Astrocyte (in vitro differentiated cells and primary cell): ENCODE results near the gene NXPH1.

Source experiments
- EZH2 ChIP-seq: IDR thresholded peaks from 2 replicates; pipeline ENCODE4 v1.6.1; 2012; ENCODE audit warnings: mild to moderate bottlenecking, low read length, inconsistent platforms; ENCODE audit not compliant: insufficient read depth
- TF ChIP-seq, protein P1 (sequence below): IDR thresholded peaks from 2 replicates; pipeline ENCODE4 v1.5.1; 2011; ENCODE audit warnings: low read depth, mild to moderate bottlenecking, inconsistent platforms, low read length, moderate library complexity; ENCODE audit not compliant: insufficient read depth

DNA sequence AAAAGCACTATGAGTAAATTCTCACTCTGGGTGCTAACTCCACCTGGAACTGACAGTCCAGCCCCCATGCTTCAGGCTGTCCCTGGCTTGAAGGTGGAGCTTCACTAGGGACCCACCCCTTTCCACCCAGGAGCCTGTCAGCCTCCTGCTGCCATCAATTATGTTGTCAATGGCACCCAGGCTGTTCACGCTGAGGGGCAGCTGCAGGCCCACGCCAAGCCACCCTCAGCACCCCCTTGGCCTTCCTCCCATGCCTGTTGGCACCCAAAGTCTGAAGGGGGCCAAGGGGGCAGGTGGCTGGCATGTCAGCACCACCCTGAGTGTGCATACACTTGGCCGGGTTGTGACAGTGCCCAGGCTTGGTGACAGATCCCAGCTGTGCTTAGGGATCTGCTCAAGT lies 149.3 kb downstream of the NXPH1 start:
- TF ChIP-seq, protein P1, sequence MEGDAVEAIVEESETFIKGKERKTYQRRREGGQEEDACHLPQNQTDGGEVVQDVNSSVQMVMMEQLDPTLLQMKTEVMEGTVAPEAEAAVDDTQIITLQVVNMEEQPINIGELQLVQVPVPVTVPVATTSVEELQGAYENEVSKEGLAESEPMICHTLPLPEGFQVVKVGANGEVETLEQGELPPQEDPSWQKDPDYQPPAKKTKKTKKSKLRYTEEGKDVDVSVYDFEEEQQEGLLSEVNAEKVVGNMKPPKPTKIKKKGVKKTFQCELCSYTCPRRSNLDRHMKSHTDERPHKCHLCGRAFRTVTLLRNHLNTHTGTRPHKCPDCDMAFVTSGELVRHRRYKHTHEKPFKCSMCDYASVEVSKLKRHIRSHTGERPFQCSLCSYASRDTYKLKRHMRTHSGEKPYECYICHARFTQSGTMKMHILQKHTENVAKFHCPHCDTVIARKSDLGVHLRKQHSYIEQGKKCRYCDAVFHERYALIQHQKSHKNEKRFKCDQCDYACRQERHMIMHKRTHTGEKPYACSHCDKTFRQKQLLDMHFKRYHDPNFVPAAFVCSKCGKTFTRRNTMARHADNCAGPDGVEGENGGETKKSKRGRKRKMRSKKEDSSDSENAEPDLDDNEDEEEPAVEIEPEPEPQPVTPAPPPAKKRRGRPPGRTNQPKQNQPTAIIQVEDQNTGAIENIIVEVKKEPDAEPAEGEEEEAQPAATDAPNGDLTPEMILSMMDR, result no peak
- no peak for TF ChIP-seq EZH2
